ENCODE measurements around the gene TEX14.

DNA sequence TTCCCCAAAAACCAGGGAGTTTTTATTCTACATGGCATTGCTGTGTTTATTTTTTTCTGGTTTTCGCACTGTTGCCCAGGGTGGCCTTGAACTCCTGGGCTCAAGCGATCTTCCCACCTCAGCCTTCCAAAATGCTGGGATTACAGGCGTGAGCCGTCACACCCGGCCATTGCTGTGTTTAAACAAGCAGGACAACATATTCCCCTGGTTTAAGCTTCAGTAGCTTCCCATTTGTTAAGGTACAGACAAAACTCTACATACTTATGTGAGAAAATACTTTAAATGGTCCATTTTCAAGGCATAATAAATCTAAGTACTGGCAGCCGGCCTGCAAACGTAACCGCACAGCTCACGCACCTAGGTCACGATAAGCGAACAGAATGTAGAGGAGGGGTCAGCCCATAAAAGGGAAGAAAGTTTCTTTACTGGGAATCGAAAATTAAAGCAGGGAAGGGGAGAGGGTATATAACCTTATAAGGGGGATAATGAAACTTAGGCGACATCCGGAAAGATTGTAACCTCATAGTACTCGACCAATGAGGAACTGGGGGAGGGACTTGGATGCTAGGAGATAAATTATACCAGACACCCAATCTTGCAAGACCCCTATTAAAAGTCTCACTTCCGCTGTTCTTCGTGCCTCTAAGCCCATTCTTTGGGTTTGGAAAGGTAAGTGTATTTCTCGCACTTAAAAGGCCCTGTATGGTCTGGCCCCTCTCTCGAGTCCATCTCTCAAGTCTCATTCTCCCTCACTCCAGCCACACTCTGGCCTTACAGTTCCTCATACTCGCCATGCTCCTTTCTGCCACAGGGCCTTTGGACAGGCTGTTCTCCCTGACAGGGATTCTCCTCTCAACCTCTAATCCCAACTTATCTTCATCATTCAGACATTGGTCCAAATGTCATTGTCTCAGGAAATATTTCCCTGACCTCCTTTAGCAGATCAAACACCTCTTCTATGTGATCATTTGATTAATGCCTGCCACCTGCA, 59.2 kb downstream of the TEX14 start:
- TF ChIP-seq, protein P1, sequence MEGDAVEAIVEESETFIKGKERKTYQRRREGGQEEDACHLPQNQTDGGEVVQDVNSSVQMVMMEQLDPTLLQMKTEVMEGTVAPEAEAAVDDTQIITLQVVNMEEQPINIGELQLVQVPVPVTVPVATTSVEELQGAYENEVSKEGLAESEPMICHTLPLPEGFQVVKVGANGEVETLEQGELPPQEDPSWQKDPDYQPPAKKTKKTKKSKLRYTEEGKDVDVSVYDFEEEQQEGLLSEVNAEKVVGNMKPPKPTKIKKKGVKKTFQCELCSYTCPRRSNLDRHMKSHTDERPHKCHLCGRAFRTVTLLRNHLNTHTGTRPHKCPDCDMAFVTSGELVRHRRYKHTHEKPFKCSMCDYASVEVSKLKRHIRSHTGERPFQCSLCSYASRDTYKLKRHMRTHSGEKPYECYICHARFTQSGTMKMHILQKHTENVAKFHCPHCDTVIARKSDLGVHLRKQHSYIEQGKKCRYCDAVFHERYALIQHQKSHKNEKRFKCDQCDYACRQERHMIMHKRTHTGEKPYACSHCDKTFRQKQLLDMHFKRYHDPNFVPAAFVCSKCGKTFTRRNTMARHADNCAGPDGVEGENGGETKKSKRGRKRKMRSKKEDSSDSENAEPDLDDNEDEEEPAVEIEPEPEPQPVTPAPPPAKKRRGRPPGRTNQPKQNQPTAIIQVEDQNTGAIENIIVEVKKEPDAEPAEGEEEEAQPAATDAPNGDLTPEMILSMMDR (IDR thresholded peaks at IDR 0.05), result no peak
- TF ChIP-seq POLR2A (IDR thresholded peaks at IDR 0.05) (no peak), EP300 (IDR thresholded peaks at IDR 0.05) (no peak)
